ENCODE measurements around the gene FUBP3.

FUBP3 gene

DNA sequence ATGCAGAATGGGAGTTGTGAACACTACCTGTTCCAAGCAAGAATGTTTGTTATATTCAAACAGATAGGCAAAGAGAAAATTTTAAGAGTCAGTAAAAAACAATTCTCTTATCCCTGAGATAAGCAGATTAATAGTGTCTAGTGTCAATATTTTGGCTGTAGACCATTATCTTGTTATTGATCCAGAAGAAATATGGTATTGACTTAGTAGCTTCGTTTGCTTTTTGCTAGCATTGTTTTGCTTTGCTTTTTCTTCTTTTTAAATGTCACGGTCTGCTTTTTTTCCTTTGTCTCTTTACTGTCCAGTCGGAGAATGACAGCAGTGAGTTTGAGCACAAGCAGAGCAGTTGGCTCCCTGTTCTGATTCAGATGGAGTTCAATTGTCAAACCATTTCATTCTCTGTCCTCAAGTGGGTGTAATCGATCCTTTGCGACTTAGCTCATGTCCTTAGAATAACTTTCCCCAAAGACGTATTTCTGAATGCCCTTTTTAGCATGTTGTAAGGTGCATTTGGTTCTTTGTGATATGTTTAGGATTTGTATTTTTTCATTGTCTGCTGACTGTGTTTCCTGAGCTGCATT lies 29.3 kb downstream of the FUBP3 start:
- DNase-seq, result no peak

DNA sequence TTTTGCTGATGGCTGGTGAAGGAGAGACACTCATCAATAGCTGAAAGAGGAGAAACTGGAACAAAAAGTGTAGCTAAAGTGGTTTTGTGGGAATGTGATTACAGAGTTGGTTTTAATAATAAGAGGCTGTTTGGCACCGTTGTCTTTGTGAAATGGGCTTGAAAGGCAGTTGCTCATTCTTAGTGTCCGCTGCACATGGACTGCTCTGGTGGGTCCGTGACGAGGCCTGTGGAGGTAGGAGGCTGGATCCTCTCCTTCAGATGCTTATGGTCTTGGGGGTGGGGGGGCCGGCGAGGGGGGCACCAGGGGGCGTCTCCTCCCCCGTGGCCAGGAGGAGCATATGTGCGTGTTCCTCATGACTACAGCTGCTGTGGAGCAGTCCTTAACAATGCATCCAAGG lies 29.8 kb downstream of the FUBP3 start:
- no peak for DNase-seq

DNA sequence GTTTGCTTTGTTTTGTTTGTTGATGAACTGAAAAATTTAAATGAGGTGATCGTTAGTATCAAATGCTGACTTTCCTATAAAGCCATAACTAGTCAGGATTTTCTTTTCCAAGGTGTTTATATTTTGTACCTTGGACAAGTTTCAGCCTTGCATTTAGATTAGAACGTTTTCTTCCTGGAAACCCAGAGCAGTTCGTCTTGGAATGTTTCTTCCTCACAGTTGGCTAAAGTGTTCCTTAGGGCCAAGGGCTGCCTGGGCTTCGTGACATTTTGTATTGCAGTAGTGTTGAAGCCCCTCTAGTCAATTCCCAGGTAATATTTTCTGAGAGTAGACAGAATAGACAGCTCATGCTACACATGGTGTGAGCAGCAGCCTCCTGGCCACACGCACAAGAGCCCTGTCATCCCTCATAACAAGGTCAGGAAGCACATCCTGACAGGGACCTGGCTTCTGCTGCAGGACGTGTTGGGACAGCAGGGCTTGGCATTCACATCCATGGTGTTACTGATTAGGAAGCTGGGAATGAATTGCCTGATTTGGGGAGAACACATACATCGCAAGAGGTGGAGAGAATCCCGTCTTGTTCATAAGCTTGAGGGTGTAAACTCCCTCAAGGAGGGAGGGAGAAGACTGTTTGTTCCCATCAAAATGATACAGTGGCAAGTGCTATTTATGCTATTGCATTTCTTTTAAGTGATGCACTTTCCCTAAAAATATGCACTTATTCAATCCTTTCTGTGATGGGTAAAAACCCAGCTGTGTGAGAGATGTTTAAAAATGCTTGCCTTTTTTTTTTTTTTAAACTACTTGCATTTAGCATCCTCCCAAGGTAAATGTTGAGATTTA lies 31.7 kb downstream of the FUBP3 start:
- DNase-seq, result no peak

DNA sequence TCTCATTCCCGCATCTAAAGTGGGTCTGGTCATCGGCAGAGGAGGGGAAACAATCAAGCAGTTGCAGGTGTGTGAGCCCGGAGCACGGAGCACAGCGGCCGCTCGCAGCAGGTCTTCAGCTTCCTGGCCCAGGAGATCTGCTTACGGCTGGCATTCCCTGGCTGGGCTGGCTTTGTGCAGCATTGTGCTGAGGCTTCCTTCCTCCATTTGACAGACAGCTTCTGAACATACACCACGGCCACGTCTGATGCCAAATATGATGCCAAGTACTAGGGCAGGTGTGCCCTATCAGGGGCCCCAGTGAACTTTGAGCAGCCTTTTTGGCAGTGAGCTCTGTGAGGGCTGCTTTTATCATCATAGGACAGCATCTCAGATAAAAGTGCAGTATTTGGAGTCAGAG lies 37.1 kb downstream of the FUBP3 start:
- no peak for DNase-seq

DNA sequence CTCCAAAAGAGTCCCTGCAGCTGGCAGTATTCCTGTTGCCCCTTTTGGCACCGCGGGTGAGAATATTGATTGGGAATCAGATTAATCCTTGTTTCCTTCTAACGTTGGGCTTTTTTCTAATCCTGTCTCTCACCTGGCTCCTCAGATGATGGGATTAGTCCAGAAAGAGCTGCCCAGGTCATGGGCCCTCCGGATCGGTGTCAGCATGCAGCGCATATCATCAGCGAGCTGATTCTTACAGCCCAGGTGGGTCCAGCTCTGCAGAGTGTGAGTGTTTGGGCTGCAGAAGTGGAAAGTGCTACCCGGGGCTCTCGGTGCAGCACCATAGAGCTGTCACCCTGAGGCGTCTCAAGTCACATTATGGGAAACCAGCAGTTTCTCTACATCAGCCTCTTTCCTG lies 44.1 kb downstream of the FUBP3 start:
- DNase-seq, result no peak

DNA sequence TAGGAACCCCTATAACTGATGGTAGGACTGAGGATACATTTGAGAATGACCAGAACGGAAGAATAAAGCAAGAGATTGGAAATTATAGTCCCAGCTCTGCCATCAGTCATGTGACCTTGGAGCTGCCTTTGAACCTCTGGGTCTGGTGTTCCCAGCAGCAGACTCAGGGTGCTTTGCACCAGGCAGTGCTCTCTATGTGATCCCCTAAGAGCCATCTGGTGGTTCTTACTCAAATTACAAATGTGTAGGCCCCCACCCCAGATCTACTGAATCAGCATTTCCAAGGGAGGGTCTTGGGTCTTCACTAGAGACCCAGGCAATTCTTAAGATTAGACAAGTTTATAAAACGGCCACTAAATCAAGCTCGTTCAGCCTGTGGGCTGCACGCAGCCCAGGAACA lies 44.8 kb downstream of the FUBP3 start:
- no peak for DNase-seq

DNA sequence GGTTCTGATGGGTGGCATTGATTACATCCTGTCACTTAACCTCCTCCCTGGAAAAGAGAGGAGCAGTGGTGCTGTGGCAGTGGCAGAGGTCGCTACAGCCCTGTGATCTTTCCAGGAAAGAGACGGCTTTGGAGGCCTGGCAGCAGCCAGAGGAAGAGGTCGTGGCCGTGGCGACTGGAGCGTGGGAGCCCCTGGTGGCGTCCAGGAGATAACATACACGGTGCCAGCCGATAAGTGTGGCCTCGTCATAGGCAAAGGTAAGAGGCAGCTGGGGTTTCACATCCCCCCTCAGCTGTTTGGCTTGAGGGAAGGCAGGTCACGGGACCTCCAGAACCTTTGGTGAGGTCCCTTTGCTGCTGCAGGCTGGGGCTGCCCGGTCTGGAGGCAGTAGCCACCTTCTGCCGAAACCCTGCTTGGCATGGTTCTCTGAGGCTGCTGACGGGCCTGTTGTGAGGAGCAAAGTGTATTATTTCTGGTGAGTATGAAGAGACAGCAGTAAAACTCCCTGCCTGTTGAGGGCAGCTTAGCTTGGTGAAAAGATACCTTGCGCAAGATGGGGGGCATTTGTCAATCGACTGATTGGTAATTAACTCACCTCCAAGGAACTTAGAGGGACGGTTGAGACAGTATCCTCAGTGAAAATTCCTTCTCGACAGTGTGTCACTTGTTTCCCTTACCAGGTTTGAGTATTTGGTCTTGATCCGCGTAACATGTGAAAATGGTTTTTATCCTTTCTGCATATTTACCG lies 47.0 kb downstream of the FUBP3 start:
- no peak for DNase-seq

DNA sequence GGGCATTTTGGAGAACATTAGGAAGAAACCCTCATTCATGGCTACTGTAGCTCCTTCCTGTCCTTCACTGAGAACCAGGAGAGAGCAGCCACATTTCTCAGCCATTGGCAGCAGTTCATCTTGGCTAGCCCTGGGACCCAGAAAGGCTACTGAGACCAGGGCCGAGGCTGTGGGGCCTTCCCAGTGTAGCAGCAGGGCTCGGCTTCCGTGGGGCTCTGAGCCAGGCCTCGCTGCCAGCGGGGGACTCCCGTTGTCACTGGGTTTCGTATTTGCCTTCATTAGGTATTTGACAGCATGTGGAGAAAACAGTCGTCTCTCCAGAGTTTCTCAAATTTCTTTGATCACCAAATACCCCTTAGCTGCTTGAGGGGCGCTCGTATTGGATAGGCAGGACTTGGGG lies 47.7 kb downstream of the FUBP3 start:
- no peak for DNase-seq

DNA sequence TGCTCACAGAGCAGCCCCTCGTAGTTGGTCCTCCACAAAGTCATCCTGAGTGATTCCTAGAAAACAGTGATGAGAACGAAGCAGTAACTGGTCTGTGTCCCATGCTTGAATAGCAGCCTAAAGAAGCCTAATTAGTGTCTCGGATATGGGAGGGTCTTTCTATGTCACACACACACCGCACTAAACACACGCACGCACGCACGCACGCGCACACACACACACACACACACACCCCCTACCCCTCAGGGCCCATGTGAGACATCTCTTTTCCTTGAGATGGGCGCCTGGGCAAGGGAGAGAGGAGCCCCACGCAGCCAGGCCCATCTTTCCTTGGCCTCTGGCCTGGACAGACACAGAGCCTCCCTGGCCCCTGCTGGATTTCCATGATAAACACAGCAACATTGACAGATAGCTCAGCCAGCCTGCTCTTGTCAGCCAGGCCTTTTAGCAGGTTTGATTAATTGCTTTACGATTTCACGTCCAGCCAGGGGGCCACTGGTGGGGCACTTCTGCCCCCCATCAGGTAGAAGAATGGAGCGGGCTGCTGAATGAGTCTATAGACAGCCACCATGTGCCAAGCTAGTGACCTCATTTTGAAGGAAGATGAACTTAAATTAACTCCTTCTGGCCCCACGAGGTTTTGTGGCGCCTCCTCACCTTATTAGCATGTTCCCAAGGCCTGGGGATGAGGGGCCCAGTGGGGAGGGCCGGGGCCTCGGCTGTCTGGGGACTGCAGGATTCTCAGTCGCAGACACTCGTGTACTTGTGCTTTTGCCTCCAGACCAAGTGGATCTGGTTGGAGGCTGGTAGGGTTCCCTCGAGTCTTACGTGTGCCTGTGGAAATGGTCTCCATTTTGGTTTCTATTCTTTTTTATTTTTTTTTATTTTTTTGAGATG lies 48.8 kb downstream of the FUBP3 start:
- no peak for DNase-seq

DNA sequence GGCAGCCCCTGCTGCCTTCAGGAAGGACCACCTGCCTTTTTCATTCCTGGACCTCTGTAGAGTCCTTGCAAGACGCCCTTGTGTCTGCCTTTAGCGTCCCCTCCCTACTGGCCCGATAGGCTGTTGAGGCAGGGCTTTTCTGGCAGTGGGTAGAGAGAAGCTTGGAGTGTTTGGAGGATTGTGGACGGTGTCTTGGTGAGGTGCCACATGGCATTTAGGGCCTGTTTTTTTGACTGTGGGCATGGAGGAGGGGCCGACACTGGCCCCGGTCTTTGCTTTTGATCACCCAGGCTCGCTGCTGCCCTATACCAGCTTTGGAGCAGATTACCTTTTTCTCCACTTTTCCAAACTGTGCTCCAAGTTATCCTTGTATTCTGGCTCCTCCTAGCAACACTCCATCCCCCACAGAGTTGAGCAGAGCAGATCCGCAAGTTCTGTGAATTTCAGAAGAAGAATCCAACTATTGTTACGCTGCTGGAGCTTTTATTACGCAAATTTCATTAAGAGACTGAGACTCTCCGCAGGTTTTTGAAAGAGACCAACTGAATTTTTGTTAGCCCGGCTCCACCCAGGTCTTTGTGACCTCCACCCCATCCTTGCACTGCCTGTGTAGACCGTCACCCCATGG lies 50.2 kb downstream of the FUBP3 start:
- DNase-seq, result no peak

DNA sequence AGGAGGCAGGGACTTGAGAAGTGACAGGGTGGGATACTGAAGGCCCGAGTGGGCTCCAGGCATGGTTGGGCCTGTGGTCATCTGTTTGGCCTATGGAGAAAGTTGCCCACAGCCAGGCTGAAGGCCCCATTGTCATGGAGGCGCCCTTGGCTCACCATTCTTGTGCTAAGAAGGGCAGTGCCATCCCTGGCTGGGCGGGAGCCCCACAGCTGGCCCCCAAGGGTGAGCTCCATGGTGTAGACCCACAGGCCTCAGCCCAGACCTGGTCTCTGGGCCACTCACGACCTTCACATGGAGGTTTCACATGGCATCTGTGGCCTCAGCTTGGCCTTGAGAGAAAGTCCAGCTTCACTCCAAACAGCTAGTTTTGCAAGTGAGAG lies 50.7 kb downstream of the FUBP3 start:
- no peak for DNase-seq

DNA sequence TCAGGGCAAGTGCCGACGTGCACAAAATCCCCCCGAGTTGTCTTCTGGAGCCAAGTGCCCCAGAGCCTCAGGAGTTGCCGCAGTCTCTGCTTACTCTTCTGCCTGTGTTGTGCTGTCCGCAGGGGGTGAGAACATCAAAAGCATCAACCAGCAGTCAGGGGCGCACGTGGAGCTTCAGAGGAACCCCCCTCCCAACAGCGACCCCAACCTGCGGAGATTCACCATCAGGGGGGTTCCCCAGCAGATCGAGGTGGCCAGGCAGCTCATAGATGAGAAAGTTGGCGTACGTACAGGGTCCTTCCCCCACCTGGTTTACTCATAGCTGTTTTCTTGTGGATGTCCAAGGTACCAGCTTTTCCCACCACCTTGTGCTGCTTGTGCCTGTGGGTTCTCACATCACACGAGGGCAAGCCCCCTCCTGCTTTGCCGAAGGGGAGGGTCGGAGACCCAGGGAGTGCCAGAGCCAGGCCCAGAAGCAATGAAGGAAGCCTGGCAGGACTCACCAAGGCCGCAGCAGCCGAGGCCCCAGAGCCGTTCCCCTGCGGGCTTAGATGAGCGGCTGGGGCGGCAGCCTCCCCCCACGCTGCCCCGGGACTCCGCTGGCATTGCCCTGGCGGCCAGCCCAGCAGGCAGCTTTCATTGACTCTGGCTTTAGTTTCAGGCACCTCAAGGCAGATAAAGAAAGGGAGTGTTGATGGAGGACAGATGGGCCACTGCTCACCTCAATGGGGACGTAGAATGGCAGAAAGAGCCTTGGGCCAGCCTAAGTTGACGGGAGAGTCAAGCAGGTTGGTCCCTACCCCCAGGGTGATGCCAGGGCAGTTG lies 51.3 kb downstream of the FUBP3 start:
- DNase-seq, result no peak

DNA sequence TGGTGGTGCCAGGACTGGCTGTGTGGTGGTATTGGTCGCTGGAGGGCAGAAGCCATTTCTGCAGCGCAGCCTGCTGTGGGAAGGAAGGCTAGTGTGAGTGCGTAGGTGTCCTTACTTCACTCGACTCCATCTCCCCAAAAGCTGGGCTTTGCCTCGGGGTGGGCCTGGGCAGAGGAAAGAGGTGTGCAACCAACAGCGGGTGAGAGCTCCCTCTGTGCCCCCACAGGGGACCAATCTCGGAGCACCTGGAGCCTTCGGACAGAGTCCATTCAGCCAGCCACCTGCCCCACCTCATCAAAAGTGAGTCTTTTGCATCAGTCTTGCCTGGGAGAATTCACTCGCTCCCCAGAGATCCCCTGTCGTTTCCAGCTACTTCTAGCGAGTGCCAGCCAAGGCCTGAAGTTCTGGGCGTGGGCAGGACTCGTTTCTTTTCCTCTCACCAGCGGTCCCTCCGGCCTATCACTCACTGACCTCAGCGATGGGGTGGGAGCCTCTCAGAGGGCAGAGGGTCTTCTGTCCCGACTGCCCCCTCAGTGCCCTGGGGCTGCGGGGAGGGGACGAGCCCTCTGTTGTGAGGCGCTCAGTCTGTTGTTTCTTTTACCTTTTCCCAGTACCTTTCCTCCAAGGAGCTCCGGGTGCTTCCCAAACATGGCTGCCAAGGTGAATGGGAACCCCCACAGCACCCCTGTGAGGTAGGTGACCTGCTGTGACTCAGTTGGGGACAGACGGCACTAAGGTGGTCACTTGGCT lies 52.1 kb downstream of the FUBP3 start:
- no peak for DNase-seq

DNA sequence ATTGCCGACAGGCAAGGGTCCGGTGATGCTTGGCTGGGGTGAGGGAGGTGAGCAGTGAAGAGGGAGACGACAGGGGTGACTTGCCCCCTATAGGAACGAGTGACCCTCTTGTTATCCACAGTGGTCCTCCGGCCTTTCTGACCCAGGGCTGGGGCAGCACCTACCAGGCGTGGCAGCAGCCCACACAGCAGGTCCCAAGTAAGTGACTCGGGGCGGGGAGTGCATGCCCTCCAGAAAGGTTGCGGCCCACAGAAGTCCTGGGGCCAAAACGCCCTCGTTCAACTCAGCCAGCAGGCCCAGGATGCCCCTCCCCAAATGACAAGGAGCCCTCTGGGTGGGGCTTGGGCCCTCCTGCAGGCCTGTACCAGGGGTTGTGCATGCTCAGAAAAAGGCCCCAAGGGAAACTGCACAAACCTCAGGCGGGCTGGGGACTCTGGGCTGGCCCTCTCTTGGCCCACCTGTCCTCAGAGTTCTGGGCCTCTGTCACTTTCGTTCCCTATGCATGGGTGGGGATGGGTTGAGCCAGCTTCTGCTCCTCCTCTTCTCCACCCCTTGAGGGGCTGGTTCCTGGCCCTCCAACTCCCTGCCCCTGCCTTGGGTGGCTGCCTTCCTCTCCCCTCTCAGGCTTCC lies 52.8 kb downstream of the FUBP3 start:
- DNase-seq, result no peak

DNA sequence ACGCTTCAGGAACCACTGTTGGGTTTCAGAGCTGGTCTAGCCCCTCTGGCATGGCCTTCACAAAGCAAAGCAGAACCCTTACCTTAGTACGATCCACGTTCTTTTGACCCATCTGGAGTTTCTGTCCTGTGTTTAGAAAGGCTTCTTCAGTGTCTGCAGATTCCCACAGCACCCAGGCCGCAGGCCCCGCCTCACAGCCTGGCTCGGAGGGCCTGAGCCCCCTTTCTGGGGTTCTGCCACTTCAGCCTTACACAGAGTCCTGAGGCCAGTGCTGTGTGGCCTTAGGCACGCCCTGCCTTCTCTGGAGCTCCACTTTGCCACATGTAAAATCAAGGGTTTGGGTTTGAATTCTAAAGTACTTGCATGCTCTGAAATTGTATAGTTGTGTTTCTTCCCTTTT lies 53.5 kb downstream of the FUBP3 start:
- no peak for DNase-seq

DNA sequence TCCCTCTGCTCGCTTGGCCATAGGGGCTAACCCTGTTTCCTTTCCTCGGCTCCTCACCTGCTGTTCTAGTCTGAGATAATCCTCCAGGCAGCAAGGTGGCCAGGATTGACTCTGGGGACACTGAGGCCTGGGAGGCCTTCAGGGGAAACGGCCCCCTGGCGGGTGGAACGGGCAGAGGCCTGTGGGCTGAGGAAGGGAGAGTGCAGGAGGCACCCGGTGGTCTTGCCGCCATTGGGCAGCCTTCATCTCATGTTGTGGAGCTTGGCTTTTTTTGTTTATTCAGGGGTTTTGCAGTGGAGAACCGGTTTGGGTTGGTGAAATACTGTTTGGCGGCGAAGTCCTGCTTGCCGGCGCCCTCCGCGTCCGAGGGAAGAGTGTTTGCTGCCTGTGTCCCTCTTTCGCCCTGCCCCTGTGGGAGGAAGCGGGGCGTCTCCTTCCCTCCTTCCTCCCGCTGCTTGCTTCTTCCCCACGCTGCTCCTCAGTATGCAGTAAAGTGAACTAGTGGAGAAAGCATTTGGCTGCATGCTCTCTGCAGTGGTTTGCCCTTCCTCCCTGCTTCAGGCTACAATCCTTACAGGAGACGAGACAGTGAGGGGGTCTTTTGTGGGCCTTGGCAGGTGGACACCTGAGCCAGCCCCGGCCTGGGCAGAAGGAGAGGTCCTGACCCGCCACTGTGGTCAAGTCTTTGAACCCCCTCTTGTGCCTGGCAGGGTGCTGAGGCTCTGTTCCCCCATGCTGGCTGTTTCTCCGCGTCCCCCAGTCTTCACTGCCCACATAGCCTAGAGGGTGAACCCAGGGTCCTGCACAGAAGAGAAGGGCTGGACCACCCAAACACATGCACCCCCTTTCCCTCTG lies 54.2 kb downstream of the FUBP3 start:
- DNase-seq, result no peak

DNA sequence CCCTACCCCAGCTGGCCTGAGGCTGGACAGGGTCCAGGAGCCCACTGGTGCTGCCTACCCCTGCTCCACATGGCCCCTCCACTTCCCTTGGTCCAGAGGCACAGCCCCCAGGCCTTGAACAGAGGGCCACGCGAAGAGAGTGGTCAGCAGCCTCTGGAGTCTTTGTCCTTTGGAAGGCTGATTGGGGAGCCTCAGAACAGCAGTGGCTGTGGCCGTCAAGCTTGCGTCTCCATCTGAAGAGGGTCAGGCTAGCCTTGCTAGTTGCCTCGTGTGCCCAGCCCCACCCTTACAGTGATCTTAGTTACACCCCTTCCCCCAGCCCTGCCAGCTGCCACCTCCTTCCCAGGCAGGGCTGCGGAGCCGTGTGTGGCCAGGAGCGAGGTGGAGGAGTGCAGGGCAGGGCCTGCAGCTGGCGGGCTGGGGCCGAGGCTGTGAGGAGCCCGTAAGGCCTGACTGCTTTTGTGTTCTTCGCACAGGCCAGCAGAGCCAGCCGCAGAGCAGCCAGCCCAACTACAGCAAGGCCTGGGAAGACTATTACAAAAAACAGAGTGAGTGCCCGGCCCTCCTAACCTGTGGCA lies 54.9 kb downstream of the FUBP3 start:
- no peak for DNase-seq

DNA sequence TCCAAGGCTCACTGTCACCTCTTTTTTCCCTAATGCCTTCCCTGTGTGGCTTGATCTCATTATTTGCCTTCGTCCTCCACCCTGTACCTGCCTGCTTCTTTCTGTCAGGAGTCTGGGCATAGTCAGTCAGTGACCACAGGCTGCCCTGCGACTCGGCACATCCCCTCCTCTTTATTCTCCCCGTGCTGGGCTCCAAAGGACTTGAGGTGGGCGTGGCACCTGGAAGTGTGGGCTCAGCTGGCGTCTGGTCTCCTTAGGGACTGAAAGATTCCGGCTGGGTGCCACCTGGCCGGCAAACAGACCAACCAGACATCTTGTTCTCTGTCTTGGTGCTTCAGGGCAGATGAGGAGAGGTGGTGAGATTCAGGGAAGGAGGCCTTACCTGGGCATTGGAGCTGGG lies 55.4 kb downstream of the FUBP3 start:
- no peak for DNase-seq

DNA sequence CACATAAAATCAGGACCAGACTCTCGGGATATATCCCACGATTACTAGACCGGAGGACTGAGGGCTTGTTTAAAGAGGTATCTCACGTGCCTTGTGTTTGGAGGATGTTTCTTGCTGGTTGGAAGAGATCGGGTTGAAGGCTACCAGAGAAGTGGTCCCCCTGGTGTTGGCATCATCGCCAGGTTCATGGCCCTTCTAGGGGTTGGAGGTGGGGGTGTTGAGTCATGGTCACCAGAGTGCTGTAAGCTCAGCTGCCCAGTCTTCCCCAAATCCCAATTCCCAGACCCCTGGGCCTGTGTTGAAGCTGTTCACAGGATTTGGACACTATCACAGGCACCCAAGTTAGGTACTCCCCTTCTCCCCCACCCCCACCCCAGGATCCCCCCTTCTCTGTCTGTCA lies 55.9 kb downstream of the FUBP3 start:
- no peak for DNase-seq
